Erythroblast (primary cell): ENCODE results near the gene CDC23.

Experiments
- GATA1 ChIP-seq: IDR thresholded peaks from 2 replicates; pipeline ENCODE4 v1.6.1; 2011; ENCODE audit warnings: low read depth, mild to moderate bottlenecking, control low read depth, low read length, moderate library complexity
- POLR2A ChIP-seq: IDR thresholded peaks from 2 replicates; pipeline ENCODE4 v1.6.1; 2011; ENCODE audit warnings: mild to moderate bottlenecking, low read length

DNA sequence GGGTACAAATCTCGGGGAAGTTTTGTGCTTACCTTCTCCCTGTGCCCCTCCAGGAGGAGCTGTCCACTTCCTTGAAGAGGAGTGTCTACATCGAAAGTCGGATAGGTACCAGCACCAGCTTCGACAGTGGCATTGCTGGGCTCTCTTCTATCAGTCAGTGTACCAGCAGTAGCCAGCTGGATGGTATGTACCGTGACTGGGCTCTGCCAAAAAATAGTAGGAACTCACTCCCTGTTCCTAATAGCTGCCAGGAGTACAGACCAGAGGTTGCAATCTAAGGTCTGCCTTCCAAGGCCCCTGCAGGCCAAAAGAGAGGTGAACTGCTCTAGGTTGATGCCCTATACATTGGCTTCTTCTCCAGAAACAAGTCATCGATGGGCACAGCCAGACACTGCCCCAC, 30.3 kb downstream of the CDC23 start:
- TF ChIP-seq POLR2A: no peak
- TF ChIP-seq GATA1: no peak
